ENCODE results near the gene HRCT1.
"Not testable (repeated sequence)": the region's sequence is repeated elsewhere in the genome, so short reads cannot be mapped to it uniquely, and the experiment has no call there.

The HRCT1 gene

GRCh38 chr9:35915681-35916294, 9.8 kb downstream of the HRCT1 start:
- in situ Hi-C loops (cut with MboI; ENCODE audit: low sequenced_read_pairs) = no loop called here

DNA sequence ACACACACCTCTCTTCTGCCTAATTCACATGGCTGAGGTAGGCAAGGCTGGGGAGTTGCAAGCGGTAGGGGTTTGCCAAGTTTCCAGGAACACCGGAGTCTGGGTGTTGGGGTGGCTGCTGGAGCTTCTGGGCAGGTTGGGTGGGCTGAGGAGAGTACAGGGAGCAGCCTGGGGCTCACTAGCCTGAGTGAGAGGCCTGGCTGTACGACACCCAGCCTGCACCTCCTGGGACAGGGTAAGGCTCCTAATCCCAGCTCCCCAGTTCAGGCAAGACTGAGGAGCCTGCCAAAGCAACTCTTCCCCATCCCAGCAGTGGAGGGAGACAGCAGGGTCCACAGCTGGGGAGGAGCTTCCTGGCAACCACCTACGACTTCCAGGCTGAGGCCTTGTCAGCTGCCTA, 11.3 kb downstream of the HRCT1 start:
- in situ Hi-C loops (cut with MboI; ENCODE audit: low sequenced_read_pairs) = no loop called here

- in situ Hi-C loops (cut with MboI; ENCODE audit: low sequenced_read_pairs) = no loop called here
Measured at GRCh38 chr9:35918780-35919179, 12.8 kb downstream of the HRCT1 start.

GRCh38 chr9:35919212-35920008, 13.4 kb downstream of the HRCT1 start:
- in situ Hi-C loops (cut with MboI; ENCODE audit: low sequenced_read_pairs) = no loop called here

- in situ Hi-C loops (cut with MboI; ENCODE audit: low sequenced_read_pairs) = no loop called here
Measured at GRCh38 chr9:35920051-35920620, 14.1 kb downstream of the HRCT1 start.

- in situ Hi-C loops (cut with MboI; ENCODE audit: low sequenced_read_pairs) = no loop called here
Measured at GRCh38 chr9:35923598-35923926, 17.6 kb downstream of the HRCT1 start.

- in situ Hi-C loops (cut with MboI; ENCODE audit: low sequenced_read_pairs) = no loop called here
Measured at GRCh38 chr9:35923927-35924763, 18.1 kb downstream of the HRCT1 start.

- in situ Hi-C loops (cut with MboI; ENCODE audit: low sequenced_read_pairs) = no loop called here
Measured at GRCh38 chr9:35928591-35929452, 22.8 kb downstream of the HRCT1 start.

DNA sequence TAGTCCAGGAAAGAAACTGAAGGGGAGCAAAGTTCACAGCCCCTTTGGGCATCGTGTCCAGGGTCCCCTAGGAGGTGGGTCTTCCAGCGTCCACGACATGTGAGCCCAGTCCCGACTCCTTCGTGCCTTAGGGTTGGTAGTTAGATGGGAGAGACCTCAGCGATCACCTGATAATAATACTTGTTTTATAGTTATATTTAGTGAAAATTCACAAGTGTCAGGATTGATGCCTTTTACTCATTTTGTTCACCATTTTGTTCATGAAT, 23.4 kb downstream of the HRCT1 start:
- in situ Hi-C loops (cut with MboI; ENCODE audit: low sequenced_read_pairs) = no loop called here

GRCh38 chr9:35930521-35930920, 24.5 kb downstream of the HRCT1 start:
- in situ Hi-C loops (cut with MboI; ENCODE audit: low sequenced_read_pairs) = no loop called here

DNA sequence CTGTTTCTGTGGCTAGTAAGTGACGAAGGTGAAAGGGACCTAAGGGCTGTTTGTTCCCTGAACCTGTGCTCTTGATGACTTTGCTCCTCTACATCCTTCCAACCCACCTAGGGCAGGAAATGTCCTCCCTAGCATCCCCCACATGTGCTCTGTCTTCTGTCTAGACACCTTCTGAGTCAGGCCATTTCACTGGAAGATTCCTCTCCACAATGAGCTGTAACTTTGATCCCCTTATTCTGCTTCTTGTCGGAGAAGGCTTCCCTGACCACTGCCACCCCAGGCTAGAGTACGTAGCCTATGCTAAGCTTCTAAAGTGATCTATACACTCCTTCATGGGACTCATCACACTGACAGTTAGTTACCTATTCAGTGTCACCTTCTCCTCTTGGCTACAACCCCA, 25.0 kb downstream of the HRCT1 start:
- in situ Hi-C loops (cut with MboI; ENCODE audit: low sequenced_read_pairs) = no loop called here

DNA sequence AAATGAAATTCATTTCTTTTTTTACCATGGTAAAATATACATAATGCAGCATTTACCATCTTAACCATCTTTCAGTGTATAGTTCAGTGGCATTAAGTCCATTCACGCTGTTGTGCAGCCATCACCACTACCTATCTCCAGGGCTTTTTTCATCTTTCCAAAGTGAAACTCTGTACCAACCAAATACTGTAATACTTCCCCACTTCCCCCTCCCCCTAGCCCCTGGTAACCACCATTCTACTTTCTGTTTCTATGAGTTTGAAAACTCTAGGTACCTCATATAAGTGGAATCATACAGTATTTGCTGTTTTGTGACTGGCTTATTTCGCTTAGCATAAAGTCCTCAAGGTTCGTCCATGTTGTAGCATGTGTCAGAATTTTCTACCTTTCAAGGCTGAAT, 26.7 kb downstream of the HRCT1 start:
- in situ Hi-C loops (cut with MboI; ENCODE audit: low sequenced_read_pairs) = no loop called here

- in situ Hi-C loops (cut with MboI; ENCODE audit: low sequenced_read_pairs) = no loop called here
Measured at GRCh38 chr9:35933550-35934067, 27.6 kb downstream of the HRCT1 start.

DNA sequence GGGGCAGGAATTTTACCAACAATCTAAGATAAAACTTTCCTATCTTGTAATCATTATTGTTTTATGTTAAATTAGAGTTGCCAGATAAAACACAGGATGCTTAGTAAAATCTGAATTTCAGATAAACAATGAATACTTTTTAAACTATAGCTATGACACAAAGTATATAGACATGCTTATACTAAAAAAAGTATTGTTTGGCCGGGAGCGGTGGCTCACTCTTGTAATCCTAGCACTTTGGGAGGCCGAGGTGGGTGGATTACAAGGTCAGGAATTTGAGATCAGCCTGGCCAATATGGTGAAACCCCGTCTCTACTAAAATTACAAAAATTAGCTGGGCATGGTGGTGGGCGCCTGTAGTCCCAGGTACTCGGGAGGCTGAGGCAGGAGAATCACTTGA, 28.1 kb downstream of the HRCT1 start:
- in situ Hi-C loops (cut with MboI; ENCODE audit: low sequenced_read_pairs) = not testable (repeated sequence)

DNA sequence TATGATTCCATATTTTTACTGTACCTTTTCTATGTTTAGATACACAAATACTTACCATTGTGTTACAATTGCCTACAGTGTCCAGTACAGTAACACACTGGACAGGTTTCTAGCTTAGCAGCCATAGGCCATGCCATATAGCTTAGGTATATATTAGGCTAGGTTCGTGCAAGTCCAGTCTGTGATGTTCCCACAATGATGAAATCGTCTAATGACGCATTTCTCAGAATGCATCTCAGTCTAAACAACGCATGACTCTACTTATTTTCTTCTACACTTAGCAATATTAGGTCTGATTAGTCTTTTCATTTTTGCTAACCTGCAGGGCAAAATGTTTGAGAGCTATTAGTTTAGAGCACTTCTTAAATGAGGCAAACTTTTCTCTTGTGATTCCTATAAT, 29.3 kb downstream of the HRCT1 start:
- in situ Hi-C loops (cut with MboI; ENCODE audit: low sequenced_read_pairs) = no loop called here

DNA sequence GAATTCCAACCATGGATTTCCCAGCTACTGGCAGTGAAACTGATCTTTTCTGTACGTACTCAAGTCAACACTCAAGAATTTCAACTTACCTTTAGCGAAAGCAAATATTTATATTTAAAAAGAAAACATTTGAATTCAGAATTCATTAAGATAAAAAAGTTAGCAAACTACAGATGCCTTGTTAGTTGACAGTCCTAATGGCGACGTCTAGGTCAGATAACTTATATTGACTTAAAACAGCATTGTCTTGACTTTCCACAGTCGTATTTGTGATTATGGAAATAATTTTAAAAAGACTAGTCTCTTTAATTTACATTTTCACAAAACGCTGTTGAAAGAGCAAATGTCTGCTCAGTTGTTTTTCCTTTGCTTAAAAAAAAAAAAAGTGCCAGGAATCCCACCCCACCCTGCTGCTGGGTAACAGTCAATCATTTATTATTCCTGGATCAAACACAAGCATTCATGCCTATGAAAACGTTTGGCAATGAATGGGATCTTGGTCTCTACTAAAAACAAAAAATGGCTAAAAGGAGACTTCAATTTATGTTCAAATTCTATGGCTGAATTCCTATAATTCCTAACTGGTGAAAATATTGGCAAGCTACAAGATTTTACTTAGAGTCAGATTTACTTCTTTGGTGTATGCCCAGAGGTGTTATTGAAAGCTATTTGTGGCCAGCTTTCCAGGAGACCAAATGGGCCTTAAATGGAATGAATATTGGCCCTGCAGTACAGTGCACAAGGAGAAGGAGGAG, 29.9 kb downstream of the HRCT1 start:
- in situ Hi-C loops (cut with MboI; ENCODE audit: low sequenced_read_pairs) = no loop called here

DNA sequence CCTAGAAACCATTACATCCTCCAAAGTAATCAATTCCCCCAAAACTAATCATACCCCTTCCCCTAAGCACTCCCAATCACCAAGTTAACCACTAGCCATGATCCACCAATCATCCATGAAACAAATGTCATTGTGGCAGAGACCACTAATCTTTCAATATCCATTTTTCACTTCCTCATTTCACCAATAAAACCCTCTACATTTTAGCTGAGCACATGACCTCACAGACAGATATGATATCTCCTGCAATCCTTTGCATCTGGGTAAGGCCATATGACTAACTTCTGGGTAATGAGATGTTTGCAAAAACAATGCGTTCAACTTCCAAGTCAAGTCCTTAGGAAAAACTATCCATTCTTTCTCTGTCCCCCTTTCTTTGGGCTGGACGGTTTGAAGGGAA, 31.2 kb downstream of the HRCT1 start:
- in situ Hi-C loops (cut with MboI; ENCODE audit: low sequenced_read_pairs) = no loop called here

DNA sequence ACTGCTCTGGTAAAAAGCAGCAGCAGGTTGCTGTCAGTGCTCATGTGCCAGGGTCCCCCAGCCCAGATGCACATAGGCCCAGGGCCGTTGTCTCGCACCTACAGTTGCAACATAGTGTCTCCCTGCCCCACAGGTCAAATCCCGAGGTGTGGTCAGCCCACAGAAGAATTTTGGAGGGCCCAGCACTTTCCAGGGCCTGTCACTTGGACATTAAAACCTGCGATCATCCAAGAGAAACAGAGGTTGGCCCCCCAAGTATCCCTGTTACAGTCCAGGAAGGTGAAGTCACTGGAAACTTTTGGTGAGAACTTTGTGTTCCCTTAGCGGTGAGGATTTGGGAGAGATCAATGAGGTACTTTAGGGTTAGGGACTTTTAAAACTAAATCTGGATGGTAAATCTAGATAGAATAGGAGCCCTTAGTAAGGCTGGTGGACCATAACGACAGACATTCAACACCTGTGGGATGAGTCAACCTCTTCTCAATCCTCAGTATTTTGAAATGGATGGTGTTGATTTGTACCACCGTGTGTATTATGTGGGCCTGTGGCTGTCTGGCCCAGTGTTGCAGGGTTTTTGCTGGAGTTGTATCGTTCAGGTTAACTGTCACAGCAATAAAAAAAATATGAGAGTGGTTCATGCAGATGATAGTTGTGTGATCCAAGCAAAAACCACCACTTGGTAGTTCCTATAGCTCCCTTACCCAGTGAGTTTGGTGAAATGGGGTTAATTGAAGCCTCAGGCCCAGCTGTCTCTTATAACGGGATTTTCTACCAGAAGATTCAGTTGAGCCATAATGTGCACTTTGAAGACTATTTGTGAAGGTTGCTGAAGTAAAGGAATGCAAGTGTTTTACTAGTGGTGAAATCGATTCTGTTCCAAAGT, 32.7 kb downstream of the HRCT1 start:
- in situ Hi-C loops (cut with MboI; ENCODE audit: low sequenced_read_pairs) = no loop called here

DNA sequence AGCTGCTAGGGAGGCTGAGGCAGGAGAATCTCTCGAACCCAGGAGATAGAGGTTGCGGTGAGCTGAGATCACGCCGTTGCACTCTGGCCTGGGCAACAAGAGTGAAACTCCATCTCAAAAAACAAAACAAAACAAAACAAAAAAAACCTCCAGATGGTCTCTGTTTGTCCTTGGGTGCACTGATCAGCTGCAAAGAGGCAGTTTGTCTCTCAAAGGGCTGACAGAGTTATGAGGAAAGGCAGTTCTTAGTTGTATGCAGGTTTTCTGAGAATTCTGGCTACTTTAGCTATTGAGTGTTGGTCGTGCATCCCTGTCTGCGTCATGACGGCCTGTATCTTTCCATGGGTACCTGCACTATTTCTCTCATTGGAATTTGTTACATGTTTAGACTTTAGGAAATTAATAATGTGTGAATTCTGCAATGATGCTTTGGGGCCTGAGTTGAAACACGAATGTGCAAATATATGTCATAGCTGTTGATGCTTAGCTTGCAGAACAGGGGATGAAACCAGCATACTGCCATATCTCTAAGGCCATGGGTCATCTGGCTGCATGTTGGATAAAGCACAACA, 33.8 kb downstream of the HRCT1 start:
- in situ Hi-C loops (cut with MboI; ENCODE audit: low sequenced_read_pairs) = no loop called here

Measured in HL-60/S4 treated with phorbol 12-myristate 13-acetate at 8.2 ng/mL for 4 days and 3 days (cell line).